LNCaP clone FGC (cell line): Measurements from ENCODE around the gene TRMT1.

Source experiments
- DNase-seq: peaks from one replicate; pipeline ENCODE4 v3.0.0-alpha.2; 2011; ENCODE audit warnings: low read depth
- H3K4me3 ChIP-seq: 2 replicates; pipeline ENCODE4 v1.5.1; 2011; ENCODE audit warnings: mild to moderate bottlenecking, low read depth, low read length, control low read depth
- CTCF ChIP-seq: IDR thresholded peaks from 2 replicates; pipeline ENCODE4 v1.5.1; 2012; ENCODE audit warnings: mild to moderate bottlenecking; ENCODE audit not compliant: control insufficient read depth, insufficient read depth; ENCODE audit errors: extremely low read depth

Gene TRMT1

GRCh38 chr19:13085666-13086065, 30.9 kb downstream of the TRMT1 start:
- no peak overlapping the region for H3K4me3 ChIP-seq
- no peak for DNase-seq
- TF ChIP-seq CTCF, result no peak

GRCh38 chr19:13083627-13084026, 32.9 kb downstream of the TRMT1 start:
- no peak overlapping the region for H3K4me3 ChIP-seq
- TF ChIP-seq CTCF, result no peak
- DNase-seq, result no peak

- H3K4me3 ChIP-seq, result no peak overlapping the region
- TF ChIP-seq CTCF, result no peak
- DNase-seq, result no peak
Measured at GRCh38 chr19:13083008-13083404, 33.5 kb downstream of the TRMT1 start.

- H3K4me3 ChIP-seq, result no peak overlapping the region
- no peak for DNase-seq
- TF ChIP-seq CTCF, result no peak
Measured at GRCh38 chr19:13082192-13083007, 34.1 kb downstream of the TRMT1 start.

- no peak for DNase-seq
- no peak for TF ChIP-seq CTCF
- H3K4me3 ChIP-seq, result no peak overlapping the region
Measured at GRCh38 chr19:13079542-13079986, 37.0 kb downstream of the TRMT1 start.

GRCh38 chr19:13078897-13079541, 37.5 kb downstream of the TRMT1 start:
- TF ChIP-seq CTCF, result no peak
- no peak for DNase-seq
- no peak overlapping the region for H3K4me3 ChIP-seq
